H1 (cell line): ENCODE measurements around the gene POLR1H. TPM values are rescaled to one million over a fixed set of nuclear protein-coding genes. Genes with fewer than 3 reads are reported as not detected.
A peak's percentile ranks its signal among the peaks of the same experiment; 100 is the strongest.

ENCODE experiments used
- CTCF ChIA-PET: fragments of 300-600 bp; sonication (Branson Sonifier 250); formaldehyde crosslinking; loops from one replicate; lab custom pipeline; 2021; ENCODE audit not compliant: partially characterized antibody; lab: Charles Lee
- POLR2A ChIA-PET: fragments of 300-600 bp; sonication (Branson Sonifier 250); formaldehyde crosslinking; loops from one replicate; lab custom pipeline; 2021; ENCODE audit warnings: inconsistent platforms; ENCODE audit not compliant: partially characterized antibody; lab: Charles Lee
- DNase-seq, 2 experiments: peaks; one replicate each; pipeline versions ENCODE4 v3.0.0 to v3.0.0-alpha.2; 2010 to 2022; ENCODE audit warnings: low spot score in 2 of 2, low read depth in 1 of 2, mixed read lengths in 1 of 2
- FAIRE-seq: peaks from 2 replicates; lab custom pipeline; 2011; peaks lifted over from hg19 to GRCh38; lab: Jason Lieb, UNC
- H2AFZ ChIP-seq: 2 replicates; pipeline ENCODE4 v1.8.1; 2012; ENCODE audit warnings: low read length, inconsistent platforms
- H2AK5ac ChIP-seq: 2 replicates; pipeline ENCODE4 v1.6.1; 2013; ENCODE audit warnings: low read depth, low read length
- H2BK120ac ChIP-seq: replicated peaks from 2 replicates; pipeline ENCODE3; 2013; ENCODE audit warnings: low read depth, low read length, inconsistent platforms
- H2BK12ac ChIP-seq: 2 replicates; pipeline ENCODE4 v1.6.1; 2013; ENCODE audit warnings: low read depth, low read length
- H2BK15ac ChIP-seq: 2 replicates; pipeline ENCODE4 v1.6.1; 2013; ENCODE audit warnings: low read length
- H2BK20ac ChIP-seq: 2 replicates; pipeline ENCODE4 v1.6.1; 2013; ENCODE audit warnings: low read length
- H2BK5ac ChIP-seq: 2 replicates; pipeline ENCODE4 v1.6.1; 2013; ENCODE audit warnings: low read depth, low read length
- H3K14ac ChIP-seq: 2 replicates; pipeline ENCODE4 v1.6.1; 2013; ENCODE audit warnings: inconsistent platforms; ENCODE audit not compliant: insufficient read length
- H3K18ac ChIP-seq: 2 replicates; pipeline ENCODE4 v1.6.1; 2013; ENCODE audit warnings: low read length; ENCODE audit errors: extremely low read depth
- H3K23ac ChIP-seq: 2 replicates; pipeline ENCODE4 v1.6.1; 2013; ENCODE audit warnings: inconsistent platforms; ENCODE audit not compliant: insufficient read length
- H3K23me2 ChIP-seq: 2 replicates; pipeline ENCODE4 v1.6.1; 2013; ENCODE audit warnings: low read depth, low read length
- H3K27ac ChIP-seq: 2 replicates; pipeline ENCODE4 v1.6.1; 2011; ENCODE audit warnings: low read depth, low read length, inconsistent platforms
- H3K27me3 ChIP-seq, 4 experiments: replicated peaks in 1 of 4; 1 replicate in 1 of 4; 2 replicates in 3 of 4; pipeline versions ENCODE4 v1.6.1 to v1.8.1; 2011 to 2013; ENCODE audit warnings: low read length in 3 of 4, mild to moderate bottlenecking in 3 of 4, inconsistent platforms in 2 of 4, mixed read lengths in 2 of 4, moderate library complexity in 1 of 4; ENCODE audit not compliant: control insufficient read depth in 3 of 4, insufficient read depth in 3 of 4; ENCODE audit errors: extremely low read depth in 1 of 4
- H3K36me3 ChIP-seq, 4 experiments: 2 replicates each; pipeline versions ENCODE4 v1.6.1 to v1.8.1; 2011 to 2013; ENCODE audit warnings: mild to moderate bottlenecking in 4 of 4, low read length in 3 of 4, moderate library complexity in 2 of 4, control low read depth in 1 of 4, inconsistent platforms in 1 of 4; ENCODE audit not compliant: insufficient read depth in 4 of 4, control insufficient read depth in 2 of 4
- H3K4ac ChIP-seq: replicated peaks from 2 replicates; pipeline ENCODE3; 2013; ENCODE audit warnings: low read length, low read depth, mixed read lengths, inconsistent platforms; ENCODE audit not compliant: insufficient read length
- H3K4me1 ChIP-seq, 4 experiments: replicated peaks in 1 of 4; 1 replicate in 1 of 4; 2 replicates in 3 of 4; pipeline versions ENCODE4 v1.6.1 to v1.8.1; 2011 to 2013; ENCODE audit warnings: low read length in 3 of 4, inconsistent platforms in 2 of 4, mixed read lengths in 1 of 4; ENCODE audit not compliant: insufficient read depth in 4 of 4, control insufficient read depth in 3 of 4
- H3K4me2 ChIP-seq, 2 experiments: 2 replicates each; pipeline versions ENCODE4 v1.6.1 to v1.8.1; 2011 to 2013; ENCODE audit warnings: low read depth in 2 of 2, low read length in 2 of 2, control low read depth in 1 of 2, inconsistent platforms in 1 of 2, mild to moderate bottlenecking in 1 of 2; ENCODE audit not compliant: insufficient read depth in 1 of 2
- H3K4me3 ChIP-seq, 4 experiments: fragments of 200-600, 300-600 bp in 1 of 4; sonication (generic), shearing (Covaris generic), sonication (Bioruptor Twin) in 1 of 4; 2 replicates each; pipeline versions ENCODE4 v1.5.1 to v1.8.1; 2011 to 2016; ENCODE audit warnings: low read length in 4 of 4, low read depth in 3 of 4, control low read depth in 2 of 4, inconsistent platforms in 2 of 4, mild to moderate bottlenecking in 2 of 4, mixed read lengths in 1 of 4, moderate library complexity in 1 of 4; ENCODE audit not compliant: insufficient read depth in 2 of 4; ENCODE audit errors: extremely low read depth in 1 of 4
- H3K56ac ChIP-seq: replicated peaks from 2 replicates; pipeline ENCODE3; 2013; ENCODE audit warnings: low read depth, mild to moderate bottlenecking, mixed read lengths, low read length, inconsistent platforms; ENCODE audit not compliant: insufficient read length
- H3K79me1 ChIP-seq: 2 replicates; pipeline ENCODE4 v1.6.1; 2013; ENCODE audit warnings: low read depth, low read length, control low read depth
- H3K79me2 ChIP-seq, 2 experiments: 2 replicates each; pipeline versions ENCODE4 v1.6.1 to v1.8.1; 2012 to 2013; ENCODE audit warnings: low read length in 2 of 2, mild to moderate bottlenecking in 2 of 2, inconsistent platforms in 1 of 2; ENCODE audit not compliant: insufficient read depth in 2 of 2, control insufficient read depth in 1 of 2
- H3K9ac ChIP-seq, 4 experiments: replicated peaks in 1 of 4; 1 replicate in 1 of 4; 2 replicates in 3 of 4; pipeline versions ENCODE4 v1.6.1 to v1.8.1; 2011 to 2013; ENCODE audit warnings: low read depth in 3 of 4, low read length in 3 of 4, control low read depth in 2 of 4, mild to moderate bottlenecking in 2 of 4, moderate library complexity in 2 of 4, inconsistent platforms in 1 of 4; ENCODE audit errors: extremely low read depth in 1 of 4
- H3K9me3 ChIP-seq, 2 experiments: 2 replicates each; pipeline versions ENCODE4 v1.6.1 to v1.8.1; 2012 to 2013; ENCODE audit warnings: mild to moderate bottlenecking in 2 of 2, moderate library complexity in 2 of 2, control low read depth in 1 of 2, inconsistent platforms in 1 of 2, low read depth in 1 of 2, low read length in 1 of 2, mixed read lengths in 1 of 2; ENCODE audit not compliant: insufficient read depth in 2 of 2
- H4K20me1 ChIP-seq, 2 experiments: replicated peaks in 1 of 2; 2 replicates each; pipeline versions ENCODE3 to v1.8.1; 2011 to 2013; ENCODE audit warnings: inconsistent platforms in 2 of 2, low read length in 2 of 2, mild to moderate bottlenecking in 1 of 2; ENCODE audit not compliant: insufficient read depth in 2 of 2, control insufficient read depth in 1 of 2
- H4K5ac ChIP-seq: 2 replicates; pipeline ENCODE4 v1.6.1; 2013; ENCODE audit warnings: low read length, low read depth, mixed read lengths, inconsistent platforms; ENCODE audit not compliant: insufficient read length
- H4K8ac ChIP-seq: 2 replicates; pipeline ENCODE4 v1.8.0; 2013; ENCODE audit warnings: mild to moderate bottlenecking, moderate library complexity, low read length, inconsistent platforms; ENCODE audit not compliant: insufficient read depth; ENCODE audit errors: extremely low read depth
- H4K91ac ChIP-seq: replicated peaks from 2 replicates; pipeline ENCODE3; 2013; ENCODE audit warnings: low read length, mixed read lengths, inconsistent platforms; ENCODE audit not compliant: insufficient read length
- JUN ChIP-seq: IDR thresholded peaks from 2 replicates; pipeline ENCODE4 v1.6.1; 2011; ENCODE audit warnings: low read depth, mild to moderate bottlenecking, improper control_type of control experiment, low read length
- WGBS, 2 experiments: shearing (Covaris generic) in 1 of 2; methylation state at CpG; one replicate each; pipeline versions ENCODE4 v1.1.6 to v1.1.7; 2013 to 2015; ENCODE audit warnings: low lambda C conversion rate in 2 of 2, mixed read lengths in 2 of 2, inconsistent platforms in 1 of 2, low coverage in 1 of 2, missing lambda C conversion rate in 1 of 2; ENCODE audit not compliant: insufficient replicate concordance in 2 of 2, insufficient coverage in 1 of 2, insufficient read length in 1 of 2; ENCODE audit errors: extremely low coverage in 1 of 2, missing lambda C conversion rate in 1 of 2; 5-methylcytosine and 5-hydroxymethylcytosine counted together
- polyA plus RNA-seq, 7 experiments: library from polyadenylated mRNA; depleted of rRNA in 3 of 7; stranded (reverse) in 5 of 7; unstranded in 2 of 7; fragments of >200 nt in 5 of 7; fragments of 200-250 nt in 2 of 7; gene quantifications; 1 replicate in 5 of 7; 2 replicates in 1 of 7; 4 replicates in 1 of 7; pipeline versions ENCODE4 v1.2.1 to v1.2.3, GENCODE V29; 2011 to 2013; ENCODE audit warnings: missing spikeins in 2 of 7, mixed read lengths in 2 of 7
- total RNA-seq: library from RNA; stranded (reverse); fragmentation: NEBNext Ultra II Directional; extraction: Animal tissue kit (Norgen Biotek cat#: 25700); gene quantifications from 2 replicates; pipeline ENCODE4 v1.2.1, GENCODE V29; 2021

Gene POLR1H
- total and polyA plus RNA-seq, 2 of the 8 experiments (the other 6 are each of a cell fraction or from before 2014, with no cell fraction given): 31.5 to 82.2 TPM

DNA sequence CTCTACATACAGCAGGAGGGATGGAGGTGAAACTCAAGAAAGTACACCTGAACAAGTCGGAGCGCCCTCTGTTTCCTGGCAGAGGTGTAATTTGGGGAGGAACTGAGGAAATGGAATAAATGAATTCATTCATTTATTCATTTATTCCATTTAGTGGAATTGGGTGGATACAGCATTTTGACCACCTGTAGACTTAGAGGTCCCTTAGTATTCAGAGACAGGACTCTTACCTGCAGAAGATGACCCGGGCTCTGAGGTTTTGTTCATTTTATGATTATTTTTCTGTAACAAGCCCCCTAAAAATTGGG is 42.8 kb downstream of the POLR1H start:
- Histone ChIP-seq H3K23me2 (peaks cover 10% of the 10 kb centered on the region), H2BK20ac (no peak overlapping the region), H2BK5ac (no peak overlapping the region), H4K5ac (no peak overlapping the region), H3K79me1 (no peaks in the 10 kb centered on the region), H4K20me1 (no peaks in the 10 kb centered on the region), H3K23ac (no peak overlapping the region), H4K91ac (no peak overlapping the region), H2BK15ac (no peak overlapping the region), H3K14ac (no peak overlapping the region), H3K4ac (no peak overlapping the region), H3K56ac (no peak overlapping the region), H3K4me2 (peak overlapping the region; percentile 69 to 79), H3K27me3 (peaks cover 28 to 56% (median 50%) of the 10 kb centered on the region in 4 experiments), H3K4me1 (peaks cover 3 to 15% (median 9%) of the 10 kb centered on the region in 4 experiments; a peak in 6 of 7 replicates), H3K9ac (no peak overlapping the region), H2AFZ (peak overlapping the region; percentile 65; the same call in 1 of the 2 replicates), H3K79me2 (no peaks in the 10 kb centered on the region), H2BK120ac (no peak overlapping the region), H4K8ac (no peak overlapping the region), H3K36me3 (no peaks in the 10 kb centered on the region), H3K9me3 (no peaks in the 10 kb centered on the region), H3K18ac (no peak overlapping the region), H3K4me3 (peak overlapping the region; percentile 34 to 65 (median 58); a peak in 5 of 8 replicates), H3K27ac (no peak overlapping the region), H2AK5ac (no peak overlapping the region), H2BK12ac (no peak overlapping the region)
- FAIRE-seq: no peak
- TF ChIP-seq JUN: no peak
- POLR2A ChIA-PET: interaction anchor here (0.9 to 2.8 kb wide), 5 partner anchors 22 to 42 kb away, joined by 3 to 17 read pairs (median 3); no protein-coding TSS in a partner anchor
- no peak for DNase-seq
- CTCF ChIA-PET: interaction anchor here (0.5 to 7.2 kb wide), 41 partner anchors 9 to 407 kb away, joined by 3 to 166 read pairs (median 4); partner anchors contain the start of genes RNF39, TRIM15, TRIM26 and TRIM31
- WGBS, 2 experiments: 49% methylated on average over 3 of the region's 3 CpGs; no CpG with 5 or more reads in 1 of the 2 experiments
